Measurements from ENCODE around the gene PMCH. TPM values are rescaled to one million over a fixed set of nuclear protein-coding genes. Genes with fewer than 3 reads are reported as not detected.

Gene PMCH
- total and polyA plus RNA-seq, 10 of the 15 experiments (the other 5 are each of a cell fraction or from before 2014, with no cell fraction given) = 0.35 to 2.1 (median 0.83) TPM; not detected in 4

GRCh38 chr12:102201436-102202061, 3.9 kb upstream of the PMCH start (continued):
- no peak for TF ChIP-seq CUX1 (IDR thresholded peaks at IDR 0.05; ENCODE audit: insufficient replicate concordance, low read depth, low read length)
- no peak for TF ChIP-seq EED (IDR thresholded peaks at IDR 0.05; ENCODE audit: low read depth)
- TF ChIP-seq MYB (IDR thresholded peaks at IDR 0.05; ENCODE audit: borderline replicate concordance, low read depth, low read length) = no peak
- TF ChIP-seq EGR1 (IDR thresholded peaks at IDR 0.05; ENCODE audit: borderline replicate concordance in 1 of 2, low read depth in 2 of 2, low read length in 2 of 2) = no peak
- no peak for TF ChIP-seq CBX3 (IDR thresholded peaks at IDR 0.05; ENCODE audit: borderline replicate concordance, low read depth)
- TF ChIP-seq SRF (IDR thresholded peaks at IDR 0.05; ENCODE audit: low read depth in 2 of 2, low read length in 2 of 2) = no peak
- no peak for TF ChIP-seq PRDM15 (CRISPR knock-in tag; IDR thresholded peaks at IDR 0.05)
- no peak for TF ChIP-seq ZNF384 (IDR thresholded peaks at IDR 0.05; ENCODE audit: borderline replicate concordance, low read depth, low read length)
- no peak for TF ChIP-seq BCL11A (IDR thresholded peaks at IDR 0.05; ENCODE audit: low read depth, low read length)
- TF ChIP-seq SP1 (IDR thresholded peaks at IDR 0.05; ENCODE audit: low read depth, low read length) = no peak
